Activated naive CD4-positive, alpha-beta T cell (primary cell): Measurements from ENCODE around the gene MUC5B.

Experiments used
- DNase-seq, 4 experiments: peaks; one replicate each; lab custom pipeline; 2025; lab: John Stamatoyannopoulos, UW

MUC5B gene

GRCh38 chr11:1221848-1222311 lies 986 bp upstream of the MUC5B start:
- DNase-seq, result no peak

GRCh38 chr11:1223346-1224110 lies 662 bp downstream of the MUC5B start:
- no peak for DNase-seq

GRCh38 chr11:1224111-1224490 lies 1.2 kb downstream of the MUC5B start:
- no peak for DNase-seq

GRCh38 chr11:1224491-1225385 lies 1.9 kb downstream of the MUC5B start:
- no peak for DNase-seq

- DNase-seq, result no peak
Measured at GRCh38 chr11:1225386-1226225, 2.7 kb downstream of the MUC5B start.

- no peak for DNase-seq
Measured at GRCh38 chr11:1226226-1226985, 3.5 kb downstream of the MUC5B start.

- DNase-seq, result no peak
Measured at GRCh38 chr11:1226986-1227550, 4.2 kb downstream of the MUC5B start.

- DNase-seq, result no peak
Measured at GRCh38 chr11:1227551-1228100, 4.8 kb downstream of the MUC5B start.

- DNase-seq, result no peak
Measured at GRCh38 chr11:1228101-1228821, 5.4 kb downstream of the MUC5B start.

GRCh38 chr11:1228921-1229451 lies 6.1 kb downstream of the MUC5B start:
- no peak for DNase-seq

GRCh38 chr11:1229471-1230120 lies 6.7 kb downstream of the MUC5B start:
- DNase-seq, result no peak

GRCh38 chr11:1230121-1230455 lies 7.2 kb downstream of the MUC5B start:
- no peak for DNase-seq

- DNase-seq, result no peak
Measured at GRCh38 chr11:1230456-1231395, 7.9 kb downstream of the MUC5B start.

GRCh38 chr11:1231396-1232020 lies 8.6 kb downstream of the MUC5B start:
- no peak for DNase-seq

GRCh38 chr11:1232021-1232882 lies 9.4 kb downstream of the MUC5B start:
- DNase-seq, result no peak

- DNase-seq, result no peak
Measured at GRCh38 chr11:1232883-1233321, 10.0 kb downstream of the MUC5B start.
